ENCODE results near the gene KBTBD4.

KBTBD4 gene

GRCh38 chr11:47578524-47579494 lies at the start of gene KBTBD4, which contains the start of gene NDUFS3:
TSS of gene KBTBD4 (minus strand) at chr11:47578970. CDS start at chr11:47578951, 19 bp downstream.
TSS of gene NDUFS3 (plus strand) at chr11:47579074. CDS start at chr11:47579092, 18 bp downstream.
- DNase-seq, result peak; percentile 88

DNA sequence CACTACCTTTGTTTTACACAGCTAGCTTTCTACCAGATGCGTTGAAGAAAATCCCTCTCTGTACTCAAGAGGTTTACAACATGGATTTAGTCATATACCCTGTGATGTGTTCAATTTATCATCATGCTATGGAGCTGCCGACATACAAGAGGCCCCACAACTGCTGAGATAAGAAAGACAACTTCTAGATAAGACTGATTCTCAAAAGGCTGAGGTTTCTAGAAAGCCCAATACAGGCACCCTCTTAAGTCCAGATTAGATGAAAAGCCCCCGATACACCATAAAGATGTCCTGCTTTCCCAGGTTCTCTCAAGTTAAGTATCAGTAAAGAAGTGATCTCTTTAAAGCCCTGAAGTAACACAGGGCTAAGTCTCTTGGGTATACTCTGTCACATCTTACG lies 49.3 kb upstream of the KBTBD4 start:
- DNase-seq, result no peak

GRCh38 chr11:47626234-47626633 lies 47.5 kb upstream of the KBTBD4 start:
- DNase-seq, result no peak

- no peak for DNase-seq
These were observed 42.1 kb upstream of the KBTBD4 start for GRCh38 chr11:47620836-47621378.

- DNase-seq, result no peak
These were observed 38.6 kb upstream of the KBTBD4 start for GRCh38 chr11:47617417-47617809.

DNA sequence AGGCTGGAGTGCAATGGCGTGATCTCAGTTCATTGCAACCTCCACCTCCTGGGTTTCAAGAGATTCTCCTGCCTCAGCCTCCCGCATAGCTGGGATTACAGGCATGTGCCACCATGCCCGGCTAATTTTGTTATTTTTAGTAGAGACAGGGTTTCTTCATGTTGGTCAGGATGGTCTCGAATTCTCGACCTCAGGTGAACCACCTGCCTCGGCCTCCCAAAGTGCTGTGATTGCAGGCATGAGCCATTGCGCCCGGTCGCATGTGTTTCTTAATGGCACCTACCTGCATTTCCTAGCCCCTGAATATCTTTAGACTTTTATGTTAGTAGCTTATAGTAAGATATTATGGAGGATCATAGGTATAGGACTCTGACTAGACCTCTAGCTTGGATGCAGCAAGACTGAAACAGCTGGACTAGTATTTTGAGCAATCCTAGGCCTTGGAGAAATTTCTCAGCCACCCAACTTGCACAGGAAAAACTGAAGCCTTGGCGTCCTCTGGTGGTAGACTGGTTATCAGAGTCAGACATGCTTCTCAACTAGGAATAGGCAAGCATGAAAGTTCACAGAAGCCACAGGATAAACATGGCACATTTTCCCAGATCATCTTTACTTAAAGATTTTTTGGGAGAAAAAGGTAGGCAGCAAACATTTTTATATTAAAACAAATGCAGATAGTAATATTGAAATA lies 38.1 kb upstream of the KBTBD4 start:
- DNase-seq, result no peak

DNA sequence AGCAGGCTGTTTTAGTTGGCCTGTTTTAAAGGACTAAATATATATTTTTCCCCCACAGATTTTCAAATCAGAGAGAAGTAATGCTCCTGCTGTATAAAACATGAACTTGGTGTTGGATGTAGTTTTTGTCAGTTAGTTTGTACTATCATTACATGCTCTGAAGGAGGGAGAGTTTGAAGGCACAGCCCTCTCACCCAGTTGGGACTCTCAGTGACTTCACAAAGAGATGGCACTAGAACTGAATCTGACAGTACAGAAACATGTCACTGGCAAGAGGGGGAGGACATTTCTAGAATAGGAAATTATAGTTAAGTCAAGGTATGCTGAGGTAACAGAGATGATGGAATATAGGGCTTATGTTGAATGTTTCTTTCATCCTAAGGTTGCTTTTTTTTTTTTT lies 36.5 kb upstream of the KBTBD4 start:
- DNase-seq, result no peak

DNA sequence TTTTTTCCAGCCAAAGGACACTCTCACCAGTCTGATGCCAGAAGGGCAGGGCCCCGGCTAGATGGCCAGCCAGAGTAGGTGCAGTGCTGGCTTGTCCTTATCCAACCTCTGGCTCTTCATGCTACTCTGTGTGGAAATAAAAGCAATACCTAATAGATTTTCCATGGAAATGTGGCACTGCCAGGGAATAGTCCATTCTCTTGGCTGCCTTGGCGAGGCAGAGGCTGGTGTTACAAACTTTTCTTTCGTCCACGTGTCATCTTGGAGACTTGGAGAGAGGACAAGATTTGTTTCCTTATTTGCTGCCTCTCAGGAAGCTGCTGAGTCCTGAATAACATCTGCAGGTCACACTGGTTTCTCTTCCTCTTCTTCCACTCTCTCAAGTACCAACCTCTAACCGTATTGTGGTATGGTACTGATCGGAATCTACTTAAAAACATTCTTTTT lies 32.6 kb upstream of the KBTBD4 start:
- DNase-seq, result no peak

DNA sequence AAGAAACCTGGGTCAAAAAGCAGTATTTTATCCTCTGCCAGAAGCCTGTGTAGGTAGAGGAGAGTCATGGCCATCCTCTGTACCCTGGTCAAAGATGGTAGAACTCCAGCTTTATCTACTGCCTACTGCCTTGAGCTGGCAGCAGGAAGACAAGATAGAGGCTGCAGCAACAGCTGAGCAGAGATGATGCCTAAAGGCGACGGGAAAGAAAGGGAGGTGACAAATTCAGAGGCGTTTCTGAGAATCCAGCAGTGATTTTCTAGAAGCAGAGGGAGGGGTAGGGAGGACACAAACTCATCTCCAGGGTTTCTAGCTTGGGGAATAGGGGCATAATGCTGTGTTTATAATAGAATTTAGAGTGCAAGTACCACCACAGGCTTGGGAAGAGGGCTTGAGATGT lies 30.9 kb upstream of the KBTBD4 start:
- DNase-seq, result no peak

DNA sequence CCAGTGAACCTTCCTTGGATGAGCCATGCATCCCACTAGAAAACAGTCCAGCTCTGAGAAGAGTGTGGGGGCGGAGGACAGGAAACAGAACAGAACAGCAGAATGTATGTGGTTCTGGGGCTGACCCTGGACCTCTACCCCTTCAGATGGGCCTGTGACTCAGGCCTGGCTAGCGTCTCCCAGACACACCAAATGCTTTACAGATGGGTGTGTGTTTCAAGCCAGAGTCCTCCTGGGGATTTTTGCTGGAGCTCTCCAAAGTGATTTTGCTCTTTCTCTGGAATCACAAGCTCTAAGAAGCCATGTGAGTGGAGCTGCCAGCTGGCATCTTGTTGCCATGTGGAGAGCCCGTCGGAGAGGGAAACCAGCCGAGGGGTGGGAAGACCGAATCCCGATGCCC lies 28.6 kb upstream of the KBTBD4 start:
- DNase-seq, result no peak

DNA sequence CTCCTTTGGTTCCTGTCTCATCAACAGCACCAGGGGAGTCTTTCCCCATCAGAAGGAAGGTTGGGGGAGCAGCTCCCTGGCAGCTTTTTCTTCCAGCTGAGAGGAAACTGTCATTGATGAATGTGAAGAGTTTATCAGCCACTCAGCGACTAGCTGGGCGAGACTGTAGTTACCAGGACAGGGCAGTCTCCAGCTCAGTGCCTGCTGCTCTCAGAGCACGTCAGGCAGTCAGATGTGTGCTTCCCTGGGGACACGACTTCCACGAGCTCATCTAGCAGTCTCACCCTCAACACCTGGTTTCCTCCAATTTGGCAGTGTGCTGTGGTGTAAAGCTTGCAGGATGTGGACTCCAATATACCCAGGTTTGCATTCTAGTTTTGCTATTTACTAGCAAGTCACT lies 28.0 kb upstream of the KBTBD4 start:
- no peak for DNase-seq

- DNase-seq, result no peak
These were observed 27.2 kb upstream of the KBTBD4 start for GRCh38 chr11:47605921-47606320.

- no peak for DNase-seq
These were observed 24.5 kb upstream of the KBTBD4 start for GRCh38 chr11:47603295-47603694.

- no peak for DNase-seq
These were observed 21.1 kb upstream of the KBTBD4 start for GRCh38 chr11:47599902-47600301.

- DNase-seq, result no peak
These were observed 17.2 kb upstream of the KBTBD4 start for GRCh38 chr11:47595967-47596366.

DNA sequence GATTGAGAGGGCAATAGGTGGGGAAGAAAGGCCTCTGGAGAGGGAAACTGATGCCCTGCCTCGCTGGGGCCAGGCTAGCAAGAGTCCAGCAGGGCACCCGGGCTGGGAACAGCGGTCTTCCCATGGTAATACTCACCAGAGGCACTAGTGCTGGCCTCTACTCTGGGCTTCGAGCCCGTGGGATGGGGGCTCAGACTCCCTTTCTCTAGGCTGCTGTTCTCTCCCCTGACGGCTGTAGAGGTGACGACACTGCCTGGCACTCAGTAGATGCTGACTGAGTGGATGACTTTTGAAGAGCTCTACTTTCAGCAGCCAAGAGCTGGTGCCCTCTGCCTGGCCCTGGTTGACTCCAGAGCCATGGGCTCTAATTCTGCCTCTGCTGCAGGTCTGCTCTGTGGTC lies 16.3 kb upstream of the KBTBD4 start:
- DNase-seq, result no peak

DNA sequence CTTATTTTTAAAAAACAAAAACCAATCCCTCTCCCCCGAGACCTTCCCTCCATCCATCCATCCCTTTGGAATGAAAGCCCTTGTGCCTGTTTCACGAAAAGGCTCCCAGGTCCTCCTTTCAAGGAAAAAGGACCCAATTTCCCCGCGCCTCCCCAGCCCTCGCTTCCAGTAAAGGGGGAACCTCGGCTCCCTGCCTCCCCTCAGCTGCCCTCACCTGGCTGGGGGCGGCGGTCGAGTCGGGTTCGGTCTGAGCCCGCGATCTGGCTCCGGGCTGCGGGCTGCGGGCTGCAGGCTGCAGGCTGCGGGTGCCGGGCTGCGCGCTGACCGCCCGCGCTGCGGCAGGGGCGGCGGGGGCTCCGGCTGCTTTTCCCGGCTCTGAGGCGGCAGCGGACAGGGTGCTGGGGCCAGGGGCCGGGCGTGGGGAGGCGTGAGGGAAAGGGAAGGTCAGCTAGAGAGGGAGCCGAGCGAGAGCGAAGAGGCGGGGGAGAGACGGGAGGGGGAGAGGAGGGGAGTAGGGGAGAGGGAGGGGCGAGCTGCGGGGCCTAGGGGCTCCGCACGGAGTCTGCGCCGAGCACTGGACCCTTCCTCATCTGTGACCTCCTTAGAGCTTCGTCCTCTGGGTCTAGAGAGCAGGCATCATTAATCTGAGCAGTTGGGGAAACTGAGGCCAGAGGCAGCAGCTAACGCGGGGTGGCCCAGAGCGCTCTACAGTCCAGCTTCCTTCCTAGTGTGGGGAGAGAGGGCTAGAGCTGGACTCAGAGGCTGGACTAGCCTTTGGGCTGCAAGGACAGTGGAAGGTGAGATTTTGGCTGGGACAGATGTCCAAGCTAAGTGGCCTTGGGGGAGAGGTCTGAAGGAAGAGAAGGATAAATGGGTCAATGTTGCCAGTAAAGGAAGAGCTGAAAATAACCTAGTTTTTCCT lies 15.4 kb upstream of the KBTBD4 start, which contains the start of gene C1QTNF4:
Gene C1QTNF4 (minus strand): TSS at position 478 of the 922 bp plus-strand sequence. CDS start 3,601 bp downstream, outside the sequence.
- no peak for DNase-seq

DNA sequence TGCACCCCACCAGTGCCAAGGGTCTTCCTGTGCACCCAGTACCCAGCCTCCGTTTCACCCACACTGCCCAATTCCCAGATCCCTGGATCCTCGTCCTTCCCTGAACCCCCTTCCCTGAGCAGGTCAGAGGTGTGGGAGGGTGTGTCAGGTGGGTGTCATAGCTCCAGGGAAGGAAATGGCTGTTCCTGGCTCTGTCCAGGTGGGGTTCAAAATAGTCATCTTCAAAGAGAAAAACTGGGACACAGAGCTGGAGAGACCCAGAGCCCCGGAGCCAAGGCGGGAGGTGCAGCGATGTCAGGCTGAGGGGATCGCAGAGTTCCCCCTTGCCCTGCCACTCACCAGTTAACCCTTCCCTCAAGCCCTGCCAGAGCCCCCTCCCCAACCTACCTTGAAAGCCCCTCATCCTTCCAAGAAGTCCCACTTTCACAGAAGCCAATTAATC lies 14.7 kb upstream of the KBTBD4 start:
- DNase-seq, result no peak

DNA sequence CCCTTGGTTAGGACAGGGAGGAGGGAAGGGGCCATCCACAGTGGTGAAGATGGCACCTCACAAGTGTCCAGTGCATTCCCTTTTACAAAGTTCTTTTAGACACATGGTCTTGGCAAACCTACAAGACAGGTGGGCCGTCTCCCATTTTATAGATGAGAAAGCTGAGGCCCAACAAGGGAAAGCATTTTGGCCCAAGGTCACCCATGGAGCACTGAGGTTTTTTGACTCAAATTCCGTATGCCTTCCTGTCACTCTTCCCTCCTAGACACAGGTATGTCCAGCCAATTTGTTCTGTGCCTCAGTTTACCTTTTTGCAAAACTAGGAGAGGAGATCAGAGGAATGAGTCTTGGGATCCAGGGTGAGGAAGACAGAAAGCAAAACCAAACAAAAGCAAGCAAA lies 14.2 kb upstream of the KBTBD4 start:
- no peak for DNase-seq

DNA sequence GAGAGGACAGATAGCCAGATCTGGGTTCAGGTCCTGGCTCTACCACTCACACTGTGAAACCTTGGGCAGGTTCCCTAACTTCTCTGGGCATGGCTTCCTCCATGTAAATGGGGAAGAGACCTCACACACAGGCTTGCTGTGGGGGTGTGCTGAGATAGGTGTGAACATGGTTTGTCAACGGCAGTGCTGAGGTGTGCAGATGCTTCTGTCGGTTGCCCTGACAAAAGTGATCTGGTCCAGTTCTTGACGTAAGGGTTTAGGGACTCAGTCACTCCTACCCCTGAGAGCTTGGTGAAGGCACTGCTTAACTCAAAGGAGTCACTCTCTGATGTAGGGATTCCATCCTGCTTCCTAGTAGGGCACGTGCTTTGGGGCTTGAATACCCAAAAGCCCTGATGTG lies 13.5 kb upstream of the KBTBD4 start:
- no peak for DNase-seq

DNA sequence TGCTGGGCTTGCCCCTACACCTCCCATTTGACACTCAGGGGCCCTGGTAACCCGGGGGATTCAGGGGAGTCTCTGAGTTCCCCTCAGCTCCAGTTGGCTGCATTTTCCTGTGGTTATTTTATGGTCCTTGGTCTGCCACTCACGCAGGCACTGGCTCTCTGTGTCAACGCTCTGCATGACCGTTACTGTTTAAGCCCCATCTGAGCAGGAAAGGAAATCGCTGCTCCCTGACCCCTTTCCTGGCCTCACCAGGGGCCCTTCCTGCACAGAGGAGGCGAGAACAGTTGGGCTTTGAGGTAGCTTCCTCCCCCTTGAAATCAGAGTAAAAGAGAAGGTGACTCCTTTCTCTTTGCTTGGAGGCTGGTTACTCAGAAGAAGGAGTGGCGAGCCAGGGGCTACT lies 13.0 kb upstream of the KBTBD4 start:
- no peak for DNase-seq

Data from CD4-positive, alpha-beta T cell treated with Interleukin-17A for 4 hours (primary cell).